ENCODE results near the gene ZBTB45. TPM values are rescaled to one million over a fixed set of nuclear protein-coding genes. Genes with fewer than 3 reads are reported as not detected.
"Not testable (repeated sequence)": the region's sequence is repeated elsewhere in the genome, so short reads cannot be mapped to it uniquely, and the experiment has no call there.

ZBTB45 gene
- total RNA-seq, 1 donor, result 9.9 TPM

GRCh38 chr19:58543826-58544590, 24.4 kb upstream of the ZBTB45 start, which contains the start of gene TRIM28:
TSS of gene TRIM28 (plus strand) at chr19:58544064. CDS start at chr19:58544758, 694 bp downstream.
- TF ChIP-seq, protein P1, sequence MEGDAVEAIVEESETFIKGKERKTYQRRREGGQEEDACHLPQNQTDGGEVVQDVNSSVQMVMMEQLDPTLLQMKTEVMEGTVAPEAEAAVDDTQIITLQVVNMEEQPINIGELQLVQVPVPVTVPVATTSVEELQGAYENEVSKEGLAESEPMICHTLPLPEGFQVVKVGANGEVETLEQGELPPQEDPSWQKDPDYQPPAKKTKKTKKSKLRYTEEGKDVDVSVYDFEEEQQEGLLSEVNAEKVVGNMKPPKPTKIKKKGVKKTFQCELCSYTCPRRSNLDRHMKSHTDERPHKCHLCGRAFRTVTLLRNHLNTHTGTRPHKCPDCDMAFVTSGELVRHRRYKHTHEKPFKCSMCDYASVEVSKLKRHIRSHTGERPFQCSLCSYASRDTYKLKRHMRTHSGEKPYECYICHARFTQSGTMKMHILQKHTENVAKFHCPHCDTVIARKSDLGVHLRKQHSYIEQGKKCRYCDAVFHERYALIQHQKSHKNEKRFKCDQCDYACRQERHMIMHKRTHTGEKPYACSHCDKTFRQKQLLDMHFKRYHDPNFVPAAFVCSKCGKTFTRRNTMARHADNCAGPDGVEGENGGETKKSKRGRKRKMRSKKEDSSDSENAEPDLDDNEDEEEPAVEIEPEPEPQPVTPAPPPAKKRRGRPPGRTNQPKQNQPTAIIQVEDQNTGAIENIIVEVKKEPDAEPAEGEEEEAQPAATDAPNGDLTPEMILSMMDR (IDR thresholded peaks at IDR 0.05; ENCODE audit: insufficient read depth, low read length), result no peak
- H3K4me3 ChIP-seq (ENCODE audit: low read depth, low read length), result peak within 1 kb of the TSS; percentile 92
- DNase-seq (ENCODE audit: low read depth), result peak; percentile 99

DNA sequence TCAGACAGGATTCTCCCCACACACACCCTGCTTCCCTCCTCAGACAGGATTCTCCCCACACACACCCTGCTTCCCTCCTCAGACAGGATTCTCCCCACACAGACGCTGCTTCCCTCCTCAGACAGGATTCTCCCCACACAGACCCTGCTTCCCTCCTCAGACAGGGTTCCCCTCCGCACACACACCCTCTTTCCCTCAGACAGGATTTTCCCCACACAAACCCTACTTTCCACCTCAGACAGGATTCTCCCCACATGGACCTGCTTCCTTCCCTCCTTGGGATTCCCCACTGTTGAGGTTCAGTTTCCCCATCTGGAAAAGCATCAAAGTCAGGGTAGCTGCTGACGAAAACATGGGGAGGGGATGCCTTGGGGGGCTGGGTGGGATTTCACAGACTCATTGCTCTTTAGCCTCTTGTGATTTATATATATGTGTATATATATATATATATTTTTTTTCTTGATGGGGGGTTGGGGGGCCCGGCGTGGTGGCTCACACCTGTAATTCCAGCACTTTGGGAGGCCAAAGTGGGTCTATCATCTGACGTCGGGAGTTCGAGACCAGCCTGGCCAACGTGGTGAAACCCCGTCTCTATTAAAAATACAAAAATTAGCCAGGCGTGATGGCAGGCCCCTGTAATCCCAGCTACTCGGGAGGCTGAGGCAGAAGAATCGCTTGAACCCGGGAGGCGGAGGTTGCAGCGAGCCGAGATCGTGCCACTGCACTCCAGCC, 23.2 kb upstream of the ZBTB45 start:
- DNase-seq (ENCODE audit: low read depth); H3K4me3 ChIP-seq (ENCODE audit: low read depth, low read length): not testable (repeated sequence)

DNA sequence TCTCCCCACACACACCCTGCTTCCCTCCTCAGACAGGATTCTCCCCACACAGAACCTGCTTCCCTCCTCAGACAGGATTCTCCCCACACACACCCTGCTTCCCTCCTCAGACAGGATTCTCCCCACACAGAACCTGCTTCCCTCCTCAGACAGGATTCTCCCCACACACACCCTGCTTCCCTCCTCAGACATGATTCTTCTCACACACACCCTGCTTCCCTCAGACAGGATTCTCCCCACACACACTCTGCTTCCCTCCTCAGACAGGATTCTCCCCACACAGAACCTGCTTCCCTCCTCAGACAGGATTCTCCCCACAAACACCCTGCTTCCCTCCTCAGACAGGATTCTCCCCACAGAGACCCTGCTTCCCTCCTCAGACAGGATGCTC, 19.6 kb upstream of the ZBTB45 start:
- H3K4me3 ChIP-seq (ENCODE audit: low read depth, low read length); DNase-seq (ENCODE audit: low read depth): not testable (repeated sequence)

DNA sequence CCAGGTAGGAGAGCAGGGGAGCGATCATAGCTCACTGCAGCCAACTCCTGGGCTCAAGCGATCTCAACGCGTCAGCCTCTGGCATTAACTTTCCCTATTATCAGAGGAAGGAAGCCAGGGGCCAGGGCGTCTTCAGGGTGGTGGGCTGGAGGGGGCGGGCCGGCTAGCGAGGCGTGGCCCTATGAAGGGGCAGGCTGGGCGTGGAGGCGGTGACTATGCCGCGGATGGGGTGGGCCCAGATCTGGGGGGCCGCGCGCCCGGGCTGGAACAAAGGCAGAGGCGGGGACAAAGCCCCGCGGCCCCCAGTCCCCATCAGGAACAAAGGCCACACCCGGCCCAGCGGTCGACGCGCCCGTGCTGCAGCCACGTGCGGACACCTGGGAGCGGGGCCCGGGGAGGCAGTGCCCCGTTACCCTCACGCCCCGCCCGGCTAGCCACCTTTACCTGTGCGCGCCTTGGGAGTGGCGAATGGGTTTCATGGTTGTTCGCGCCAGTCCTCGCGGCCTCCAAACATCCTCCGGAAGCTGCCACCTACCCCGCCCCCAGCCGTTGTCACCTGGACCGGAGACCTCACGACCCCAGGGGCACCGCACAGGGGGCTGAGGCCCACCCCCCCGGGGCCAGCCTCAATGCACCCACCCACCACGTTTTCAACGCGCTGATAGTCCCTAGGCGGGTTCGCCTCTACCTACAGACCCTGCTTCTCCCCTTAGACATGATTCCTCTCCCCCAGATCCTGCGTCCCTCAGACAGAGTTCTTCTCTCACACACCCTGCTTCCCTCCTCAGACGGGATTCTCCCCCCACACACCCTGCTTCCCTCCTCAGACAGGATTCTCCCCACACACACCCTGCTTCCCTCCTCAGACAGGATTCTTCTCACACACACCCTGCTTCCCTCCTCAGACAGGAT, 18.9 kb upstream of the ZBTB45 start:
- DNase-seq (ENCODE audit: low read depth), result no peak
- TF ChIP-seq, protein P1 (IDR thresholded peaks at IDR 0.05; ENCODE audit: insufficient read depth, low read length), result no peak
- H3K4me3 ChIP-seq (ENCODE audit: low read depth, low read length), result peak overlapping the region; percentile 22

GRCh38 chr19:58536852-58537798, 17.5 kb upstream of the ZBTB45 start:
- DNase-seq (ENCODE audit: low read depth), result no peak
- no peak overlapping the region for H3K4me3 ChIP-seq (ENCODE audit: low read depth, low read length)
- TF ChIP-seq, protein P1 (IDR thresholded peaks at IDR 0.05; ENCODE audit: insufficient read depth, low read length), result no peak

DNA sequence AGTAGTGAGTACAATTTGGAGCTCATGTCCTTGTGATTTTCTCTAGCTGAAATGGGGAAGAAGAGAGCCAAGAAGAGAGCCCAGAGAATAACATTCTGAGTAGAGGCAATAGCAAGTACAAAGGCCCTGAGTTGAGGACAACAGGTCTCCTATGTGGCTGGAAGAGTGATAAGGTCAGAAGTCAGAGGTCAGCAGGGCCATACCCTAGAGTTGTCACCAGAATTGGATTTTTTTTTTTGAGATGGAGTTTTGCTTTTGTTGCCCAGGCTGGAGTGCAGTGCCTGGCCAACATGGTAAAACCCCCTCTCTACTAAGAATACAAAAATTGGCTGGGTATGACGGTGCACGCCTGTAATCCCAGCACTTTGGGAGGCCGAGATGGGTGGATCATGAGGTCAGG, 16.2 kb upstream of the ZBTB45 start:
- no peak overlapping the region for H3K4me3 ChIP-seq (ENCODE audit: low read depth, low read length)
- DNase-seq (ENCODE audit: low read depth), result no peak
- TF ChIP-seq, protein P1 (IDR thresholded peaks at IDR 0.05; ENCODE audit: insufficient read depth, low read length), result no peak

Measured in fibroblast of the aortic adventitia (primary cell).